ENCODE data around the gene THBS1.
A peak's percentile ranks its signal among the peaks of the same experiment; 100 is the strongest.

Gene THBS1

GRCh38 chr15:39581793-39582285 is 960 bp downstream of the THBS1 start:
- Mint-ChIP-seq H3K27me3 (peaks cover 55% of the 10 kb centered on the region), H3K4me3 (no peak overlapping the region), H3K27ac (peak overlapping the region; percentile 47), H3K9me3 (no peaks in the 10 kb centered on the region), H3K4me1 (ENCODE audit: low read depth) (peaks cover 16% of the 10 kb centered on the region), H3K36me3 (ENCODE audit: low read depth) (no peaks in the 10 kb centered on the region)
- peak; percentile 32 for DNase-seq

- H3K4me1 Mint-ChIP-seq (ENCODE audit: low read depth): peaks cover 16% of the 10 kb centered on the region
- H3K36me3 Mint-ChIP-seq (ENCODE audit: low read depth): no peaks in the 10 kb centered on the region
- no peak overlapping the region for H3K4me3 Mint-ChIP-seq
- no peak for DNase-seq
- no peaks in the 10 kb centered on the region for H3K9me3 Mint-ChIP-seq
- no peak overlapping the region for H3K27ac Mint-ChIP-seq
- peaks cover 49% of the 10 kb centered on the region for H3K27me3 Mint-ChIP-seq
These were observed 1.6 kb downstream of the THBS1 start for GRCh38 chr15:39582286-39582976.

- DNase-seq: no peak
- Mint-ChIP-seq H3K27ac (no peak overlapping the region), H3K4me1 (ENCODE audit: low read depth) (peaks cover 16% of the 10 kb centered on the region), H3K4me3 (no peak overlapping the region), H3K9me3 (no peaks in the 10 kb centered on the region), H3K27me3 (peaks cover 45% of the 10 kb centered on the region), H3K36me3 (ENCODE audit: low read depth) (no peaks in the 10 kb centered on the region)
These were observed 2.2 kb downstream of the THBS1 start for GRCh38 chr15:39582977-39583595.

- peak; percentile 40 for DNase-seq
- H3K36me3 Mint-ChIP-seq (ENCODE audit: low read depth): no peaks in the 10 kb centered on the region
- no peak overlapping the region for H3K27ac Mint-ChIP-seq
- peaks cover 16% of the 10 kb centered on the region for H3K4me1 Mint-ChIP-seq (ENCODE audit: low read depth)
- H3K4me3 Mint-ChIP-seq: no peak overlapping the region
- peaks cover 39% of the 10 kb centered on the region for H3K27me3 Mint-ChIP-seq
- H3K9me3 Mint-ChIP-seq: no peaks in the 10 kb centered on the region
These were observed 2.9 kb downstream of the THBS1 start for GRCh38 chr15:39583596-39584265.

- no peak for DNase-seq
- peaks cover 34% of the 10 kb centered on the region for H3K27me3 Mint-ChIP-seq
- no peaks in the 10 kb centered on the region for H3K9me3 Mint-ChIP-seq
- no peak overlapping the region for H3K27ac Mint-ChIP-seq
- H3K36me3 Mint-ChIP-seq (ENCODE audit: low read depth): no peaks in the 10 kb centered on the region
- H3K4me3 Mint-ChIP-seq: no peak overlapping the region
- H3K4me1 Mint-ChIP-seq (ENCODE audit: low read depth): peaks cover 15% of the 10 kb centered on the region
These were observed 3.4 kb downstream of the THBS1 start for GRCh38 chr15:39584266-39584659.

- peaks cover 28% of the 10 kb centered on the region for H3K27me3 Mint-ChIP-seq
These were observed 3.9 kb downstream of the THBS1 start for GRCh38 chr15:39584662-39585388.

GRCh38 chr15:39585389-39585841 is 4.5 kb downstream of the THBS1 start:
- Mint-ChIP-seq H3K27ac (no peak overlapping the region), H3K4me3 (no peak overlapping the region), H3K36me3 (ENCODE audit: low read depth) (no peaks in the 10 kb centered on the region), H3K27me3 (peaks cover 25% of the 10 kb centered on the region), H3K9me3 (no peaks in the 10 kb centered on the region), H3K4me1 (ENCODE audit: low read depth) (peaks cover 8% of the 10 kb centered on the region)
- DNase-seq: no peak

More at GRCh38 chr15:39584662-39585388, 3.9 kb downstream of the THBS1 start:
- Mint-ChIP-seq H3K4me1 (ENCODE audit: low read depth) (peaks cover 11% of the 10 kb centered on the region), H3K27ac (no peak overlapping the region), H3K4me3 (no peak overlapping the region), H3K36me3 (ENCODE audit: low read depth) (no peaks in the 10 kb centered on the region), H3K9me3 (no peaks in the 10 kb centered on the region)
- no peak for DNase-seq

- Mint-ChIP-seq H3K4me1 (ENCODE audit: low read depth) (peaks cover 8% of the 10 kb centered on the region), H3K27me3 (peaks cover 25% of the 10 kb centered on the region), H3K36me3 (ENCODE audit: low read depth) (no peaks in the 10 kb centered on the region), H3K4me3 (no peak overlapping the region), H3K27ac (no peak overlapping the region), H3K9me3 (no peaks in the 10 kb centered on the region)
- no peak for DNase-seq
These were observed 5.0 kb downstream of the THBS1 start for GRCh38 chr15:39585871-39586301.

GRCh38 chr15:39586387-39587095 is 5.7 kb downstream of the THBS1 start:
- H3K4me3 Mint-ChIP-seq: no peak overlapping the region
- no peak for DNase-seq
- peaks cover 19% of the 10 kb centered on the region for H3K27me3 Mint-ChIP-seq
- H3K27ac Mint-ChIP-seq: no peak overlapping the region
- peaks cover 2% of the 10 kb centered on the region for H3K4me1 Mint-ChIP-seq (ENCODE audit: low read depth)
- H3K9me3 Mint-ChIP-seq: no peaks in the 10 kb centered on the region
- no peaks in the 10 kb centered on the region for H3K36me3 Mint-ChIP-seq (ENCODE audit: low read depth)

- no peak for DNase-seq
- no peaks in the 10 kb centered on the region for H3K4me1 Mint-ChIP-seq (ENCODE audit: low read depth)
- H3K9me3 Mint-ChIP-seq: no peaks in the 10 kb centered on the region
- no peak overlapping the region for H3K27ac Mint-ChIP-seq
- peaks cover 12% of the 10 kb centered on the region for H3K27me3 Mint-ChIP-seq
- H3K4me3 Mint-ChIP-seq: no peak overlapping the region
- no peaks in the 10 kb centered on the region for H3K36me3 Mint-ChIP-seq (ENCODE audit: low read depth)
These were observed 6.3 kb downstream of the THBS1 start for GRCh38 chr15:39587096-39587721.

- Mint-ChIP-seq H3K9me3 (no peaks in the 10 kb centered on the region), H3K36me3 (ENCODE audit: low read depth) (no peaks in the 10 kb centered on the region), H3K4me1 (ENCODE audit: low read depth) (no peaks in the 10 kb centered on the region), H3K27ac (no peak overlapping the region), H3K27me3 (peaks cover 5% of the 10 kb centered on the region), H3K4me3 (no peak overlapping the region)
- no peak for DNase-seq
These were observed 7.1 kb downstream of the THBS1 start for GRCh38 chr15:39587731-39588530.

- peaks cover under 1% of the 10 kb centered on the region for H3K4me1 Mint-ChIP-seq (ENCODE audit: low read depth)
- H3K9me3 Mint-ChIP-seq: no peaks in the 10 kb centered on the region
- no peaks in the 10 kb centered on the region for H3K36me3 Mint-ChIP-seq (ENCODE audit: low read depth)
- no peak for DNase-seq
- H3K27me3 Mint-ChIP-seq: no peaks in the 10 kb centered on the region
- no peak overlapping the region for H3K4me3 Mint-ChIP-seq
- no peak overlapping the region for H3K27ac Mint-ChIP-seq
These were observed 7.8 kb downstream of the THBS1 start for GRCh38 chr15:39588531-39589192.
